NCI-H2171 treated with DMSO at 0.1 percent for 48 hours (cell line): ENCODE measurements around the gene HSPA9.

Experiments
- DNase-seq: peaks from one replicate; lab custom pipeline; 2025; lab: John Stamatoyannopoulos, UW

Gene HSPA9

GRCh38 chr5:138560971-138561370, 14.2 kb downstream of the HSPA9 start:
- DNase-seq: no peak

- DNase-seq: no peak
Observed at GRCh38 chr5:138559937-138560336, 15.3 kb downstream of the HSPA9 start.

- no peak for DNase-seq
Observed at GRCh38 chr5:138557677-138558076, 17.5 kb downstream of the HSPA9 start.

- no peak for DNase-seq
Observed at GRCh38 chr5:138554143-138554542, 21.1 kb downstream of the HSPA9 start.

GRCh38 chr5:138553437-138554095, 21.6 kb downstream of the HSPA9 start:
- no peak for DNase-seq

GRCh38 chr5:138552657-138553056, 22.5 kb downstream of the HSPA9 start:
- no peak for DNase-seq

- no peak for DNase-seq
Observed at GRCh38 chr5:138549414-138549813, 25.8 kb downstream of the HSPA9 start.

- DNase-seq: no peak
Observed at GRCh38 chr5:138545919-138546562, 29.2 kb downstream of the HSPA9 start.

GRCh38 chr5:138544181-138545134, 30.7 kb downstream of the HSPA9 start:
- DNase-seq: no peak

- DNase-seq: no peak
Observed at GRCh38 chr5:138543730-138544104, 31.5 kb downstream of the HSPA9 start.

GRCh38 chr5:138542956-138543729, 32.1 kb downstream of the HSPA9 start, which contains the start of gene ETF1:
Gene ETF1, minus strand, starts transcription at chr5:138543236. Its CDS starts 318 bp downstream, at chr5:138542918.
- peak; percentile 93 for DNase-seq

GRCh38 chr5:138542180-138542955, 32.8 kb downstream of the HSPA9 start:
- DNase-seq: no peak

GRCh38 chr5:138541511-138542179, 33.6 kb downstream of the HSPA9 start:
- DNase-seq: no peak

GRCh38 chr5:138539791-138540190, 35.4 kb downstream of the HSPA9 start:
- DNase-seq: no peak

GRCh38 chr5:138538943-138539627, 36.1 kb downstream of the HSPA9 start:
- no peak for DNase-seq

- DNase-seq: no peak
Observed at GRCh38 chr5:138536665-138537315, 38.4 kb downstream of the HSPA9 start.

GRCh38 chr5:138536215-138536614, 39.0 kb downstream of the HSPA9 start:
- no peak for DNase-seq

GRCh38 chr5:138533973-138534941, 40.9 kb downstream of the HSPA9 start:
- DNase-seq: no peak
